NCI-H2029 treated with DMSO at 0.1 percent for 48 hours (cell line): Measurements from ENCODE around the gene MAP1LC3B.

ENCODE experiments used
- DNase-seq: peaks from one replicate; lab custom pipeline; 2025; lab: John Stamatoyannopoulos, UW

MAP1LC3B gene

GRCh38 chr16:87391950-87392820 is at the start of gene MAP1LC3B:
Gene MAP1LC3B, plus strand, starts transcription at chr16:87392336. Its CDS starts 92 bp downstream, at chr16:87392428.
- peak; percentile 38 for DNase-seq

- no peak for DNase-seq
Observed at GRCh38 chr16:87342504-87342903, 49.6 kb upstream of the MAP1LC3B start.

DNA sequence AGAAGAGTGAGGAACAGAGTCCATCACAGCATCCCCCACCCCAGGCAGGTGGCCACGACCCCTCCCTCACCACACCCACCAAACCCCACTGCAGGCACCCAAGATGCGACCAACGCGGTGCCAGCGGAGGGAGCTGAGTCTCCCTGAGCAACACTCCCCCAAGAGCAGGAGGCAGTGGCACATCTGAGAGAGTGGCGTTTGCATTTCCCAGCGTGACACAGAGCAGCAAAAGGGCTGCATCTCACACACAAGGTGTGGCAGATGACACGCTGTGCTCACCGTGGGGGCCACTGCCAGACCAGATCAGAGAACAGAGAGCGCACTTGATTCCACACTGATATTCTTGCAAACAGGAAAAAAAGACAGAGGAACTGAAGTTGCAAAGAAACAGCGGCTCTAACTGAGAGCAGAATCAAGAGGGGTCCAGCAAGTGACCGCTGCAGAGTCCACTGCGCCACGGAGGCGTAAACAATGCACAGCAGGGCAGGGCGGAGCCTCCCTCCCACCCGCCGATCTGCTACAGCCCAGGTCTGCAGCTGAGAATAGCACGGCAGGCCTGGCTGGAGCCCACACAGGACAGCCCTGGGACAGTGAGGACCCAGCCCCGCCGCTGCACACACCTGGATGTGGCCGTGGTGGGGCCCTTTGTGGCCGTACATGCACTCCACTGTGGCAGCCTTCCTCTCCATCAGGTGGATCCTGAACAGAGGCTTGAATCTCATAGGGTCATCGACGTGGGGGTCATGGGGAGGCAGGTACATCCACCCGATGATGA is 49.0 kb upstream of the MAP1LC3B start:
- no peak for DNase-seq

DNA sequence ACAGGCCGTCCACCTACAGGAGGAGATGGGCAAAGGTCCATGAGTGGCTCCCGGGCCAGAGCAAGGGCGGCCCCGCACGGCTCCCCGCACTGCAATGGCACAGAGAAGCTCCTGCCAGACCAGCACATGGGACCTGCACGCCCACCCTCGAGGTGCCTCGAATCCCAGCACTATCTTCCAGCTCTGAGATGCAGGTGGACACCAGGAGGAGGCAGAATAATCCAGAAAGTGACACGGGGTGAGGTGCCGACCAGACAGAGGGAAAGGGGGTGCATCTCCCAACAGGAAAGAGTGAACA is 48.4 kb upstream of the MAP1LC3B start:
- DNase-seq, result no peak

- no peak for DNase-seq
Observed at GRCh38 chr16:87344165-87344930, 47.8 kb upstream of the MAP1LC3B start.

DNA sequence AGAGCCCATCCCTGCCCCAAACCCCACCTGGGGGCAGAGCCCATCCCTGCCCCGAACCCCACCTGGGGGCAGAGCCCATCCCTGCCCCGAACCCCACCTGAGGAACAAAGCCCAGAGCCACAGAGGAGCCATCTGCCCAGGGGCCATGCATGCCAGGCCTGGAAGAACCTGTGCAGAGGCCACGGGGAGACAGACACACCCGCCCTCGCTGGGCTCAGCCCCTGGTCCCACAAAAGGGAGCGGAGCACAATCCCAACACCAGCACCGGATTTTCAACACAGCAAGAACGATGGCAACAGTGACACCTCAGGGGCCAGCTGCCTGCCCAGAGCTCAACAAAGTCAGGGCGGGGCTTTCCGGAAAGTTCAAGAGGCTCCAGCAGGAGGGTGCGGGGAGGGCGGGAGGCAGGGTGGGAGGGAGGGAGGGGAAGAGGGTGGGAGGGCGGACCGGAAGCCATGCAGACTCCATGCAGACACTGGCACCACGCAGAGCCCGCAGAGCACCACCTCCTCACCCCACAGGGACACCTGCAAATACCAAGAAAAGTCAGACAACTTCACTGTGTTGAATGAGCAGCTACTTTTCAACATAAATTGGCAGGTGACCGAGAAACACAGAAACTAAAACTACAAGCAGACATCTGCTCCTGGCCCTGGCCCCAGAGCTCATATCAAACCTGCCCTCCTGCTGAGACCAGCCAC is 47.1 kb upstream of the MAP1LC3B start:
- no peak for DNase-seq

DNA sequence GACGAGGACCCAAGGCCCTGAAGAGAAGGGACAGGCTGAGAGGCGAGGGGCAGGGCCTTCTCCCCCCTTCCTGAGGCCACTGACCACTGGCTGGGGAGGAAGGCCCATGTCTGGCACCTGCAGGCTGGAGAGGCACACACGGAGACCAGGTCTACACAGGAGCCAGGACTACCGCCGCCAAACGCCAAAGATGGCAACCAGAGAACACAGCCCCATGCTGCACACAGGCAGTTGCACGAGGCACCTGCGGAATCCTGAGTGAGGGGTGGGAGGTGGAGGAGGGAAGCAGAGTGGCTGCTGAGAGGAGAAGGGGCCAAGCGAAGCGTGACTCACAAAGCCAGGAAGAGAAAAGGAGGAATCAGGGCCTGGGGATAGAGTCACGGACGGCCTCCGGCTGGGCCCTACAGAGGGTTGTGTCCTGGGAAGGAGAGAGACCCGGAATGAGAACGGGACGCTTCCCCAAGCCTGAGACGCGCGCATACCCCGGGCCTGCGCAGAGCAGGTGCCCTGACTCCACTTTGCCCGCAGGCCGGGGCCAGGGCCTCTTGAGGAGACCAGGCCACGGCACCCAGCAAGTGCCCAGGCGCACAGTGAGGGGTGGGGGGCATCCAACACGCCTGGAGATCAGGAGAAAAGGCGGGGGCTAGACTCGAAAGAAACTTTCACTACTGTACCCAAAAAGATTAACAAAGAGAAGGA is 46.3 kb upstream of the MAP1LC3B start:
- no peak for DNase-seq

GRCh38 chr16:87346517-87347060 is 45.5 kb upstream of the MAP1LC3B start:
- DNase-seq, result no peak

DNA sequence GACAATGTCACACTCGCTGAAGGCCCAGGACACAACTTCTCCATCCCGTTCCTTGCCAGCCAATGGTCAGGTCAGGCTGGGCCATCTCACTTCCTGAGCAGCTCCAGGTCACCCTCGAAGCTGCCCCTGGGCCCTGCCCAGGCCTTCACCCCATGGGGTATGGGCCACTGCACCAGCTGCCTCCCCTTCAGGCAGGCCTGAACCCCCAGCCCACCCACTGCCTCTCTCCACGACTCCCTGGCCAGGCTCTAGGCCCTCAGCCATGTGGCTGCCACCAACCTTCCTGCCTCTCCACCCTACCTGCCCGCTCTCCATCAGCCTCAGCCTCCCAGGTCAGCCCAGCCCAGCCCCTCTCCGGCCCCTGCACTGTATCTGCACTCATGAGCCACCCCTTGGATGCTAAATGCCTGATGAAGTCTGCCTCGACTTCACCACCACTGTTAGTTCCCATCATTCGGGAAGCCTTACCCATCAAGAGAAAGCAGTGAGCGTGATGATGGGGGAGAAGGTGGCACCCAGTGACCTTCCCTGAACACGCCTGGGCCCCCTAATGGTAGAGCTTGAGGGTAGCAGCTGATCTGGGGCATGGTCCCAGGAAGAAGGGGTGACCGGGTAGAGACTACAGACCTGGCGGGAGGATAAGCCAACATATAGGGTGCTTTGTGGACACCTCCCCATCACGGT is 44.1 kb upstream of the MAP1LC3B start:
- no peak for DNase-seq

DNA sequence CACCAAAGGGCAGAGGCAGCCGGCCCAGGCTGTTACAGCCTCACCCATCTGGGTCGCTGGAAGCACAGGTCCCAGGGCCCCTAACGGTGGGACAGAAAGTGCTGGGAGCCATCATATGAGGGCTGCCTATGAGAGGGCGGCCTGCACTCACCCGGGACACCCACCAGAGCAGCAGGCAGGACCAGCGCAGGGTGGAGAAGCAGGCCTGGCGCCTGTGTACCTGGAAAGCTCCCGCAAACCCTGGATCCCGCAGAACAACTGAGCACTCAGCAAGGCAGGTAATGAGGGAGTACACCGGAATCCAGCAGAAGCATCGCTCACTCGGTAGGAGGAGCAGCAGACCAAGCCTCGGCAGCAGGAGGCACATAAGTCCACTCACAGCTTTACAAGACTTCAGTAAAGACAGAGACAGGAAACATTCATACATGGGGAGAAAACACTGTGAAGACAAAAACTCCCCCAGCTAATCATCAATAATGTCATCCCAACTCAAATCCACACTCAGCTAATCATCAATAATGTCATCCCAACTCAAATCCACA is 43.4 kb upstream of the MAP1LC3B start:
- no peak for DNase-seq

GRCh38 chr16:87350031-87350430 is 42.1 kb upstream of the MAP1LC3B start:
- no peak for DNase-seq

DNA sequence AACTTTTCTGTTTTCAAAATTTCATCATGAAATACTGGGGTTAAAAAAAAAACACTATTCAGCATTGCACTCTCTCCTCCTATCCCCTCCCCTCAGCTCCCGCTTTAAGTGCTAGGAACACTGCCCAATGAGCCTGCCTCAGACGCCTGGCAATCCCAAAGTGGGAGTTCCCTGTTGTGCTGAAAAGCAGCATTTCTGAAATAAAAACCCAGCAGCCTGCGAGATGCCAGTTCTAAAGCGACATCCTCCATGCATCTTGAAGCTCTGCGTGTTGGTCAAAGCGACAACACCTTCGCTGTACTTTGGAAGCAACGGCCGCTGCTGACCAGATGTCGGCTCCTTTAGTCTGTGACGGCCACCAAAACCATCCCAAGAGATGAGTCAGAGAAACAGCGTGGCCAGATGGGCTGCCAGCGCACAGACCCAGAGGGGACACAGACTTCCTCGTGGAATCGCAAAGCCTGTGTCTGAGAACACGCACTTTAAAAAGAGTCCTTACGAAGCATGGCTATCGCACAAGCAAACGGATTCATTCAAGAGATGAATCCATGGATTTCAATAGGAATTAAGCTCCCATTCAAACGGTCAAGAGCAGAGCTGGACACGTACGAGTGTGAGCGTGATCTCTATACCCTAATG is 41.3 kb upstream of the MAP1LC3B start:
- DNase-seq, result no peak

DNA sequence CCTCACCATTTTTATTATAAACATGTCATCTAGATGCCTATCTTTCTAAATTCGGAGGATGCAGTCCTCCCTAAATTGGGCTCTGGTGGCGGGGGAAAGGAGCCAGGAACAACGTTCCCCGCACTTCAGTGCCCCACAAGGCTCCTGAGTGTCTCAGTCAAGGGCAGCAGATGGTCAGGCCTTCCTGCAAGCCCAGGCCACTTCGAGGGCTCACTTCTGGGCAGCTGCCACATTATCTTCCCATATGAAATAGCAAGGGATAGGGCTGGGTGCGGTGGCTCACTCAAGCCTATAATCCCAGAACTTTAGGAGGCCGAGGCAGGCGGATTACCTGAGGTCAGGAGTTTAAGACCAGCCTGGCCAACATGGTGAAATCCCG is 40.8 kb upstream of the MAP1LC3B start:
- DNase-seq, result no peak

- DNase-seq, result no peak
Observed at GRCh38 chr16:87352818-87353217, 39.3 kb upstream of the MAP1LC3B start.

DNA sequence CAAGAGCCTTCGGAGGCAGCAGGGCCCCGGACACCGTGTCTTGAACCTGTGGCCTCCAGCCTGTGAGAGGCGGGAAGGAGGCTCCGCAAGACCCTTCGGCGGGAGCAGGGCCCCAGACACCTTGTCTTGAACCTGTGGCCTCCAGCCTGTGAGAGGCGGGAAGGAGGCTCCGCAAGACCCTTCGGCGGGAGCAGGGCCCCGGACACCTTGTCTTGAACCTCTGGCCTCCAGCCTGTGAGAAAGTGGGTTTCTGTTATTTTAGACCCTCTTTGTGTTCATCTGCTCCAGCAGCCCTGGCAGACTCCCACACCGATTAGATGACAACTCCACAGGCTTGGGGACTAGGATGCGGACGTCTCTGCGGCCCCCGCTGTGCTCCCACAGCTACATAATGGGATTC is 38.5 kb upstream of the MAP1LC3B start:
- DNase-seq, result no peak

DNA sequence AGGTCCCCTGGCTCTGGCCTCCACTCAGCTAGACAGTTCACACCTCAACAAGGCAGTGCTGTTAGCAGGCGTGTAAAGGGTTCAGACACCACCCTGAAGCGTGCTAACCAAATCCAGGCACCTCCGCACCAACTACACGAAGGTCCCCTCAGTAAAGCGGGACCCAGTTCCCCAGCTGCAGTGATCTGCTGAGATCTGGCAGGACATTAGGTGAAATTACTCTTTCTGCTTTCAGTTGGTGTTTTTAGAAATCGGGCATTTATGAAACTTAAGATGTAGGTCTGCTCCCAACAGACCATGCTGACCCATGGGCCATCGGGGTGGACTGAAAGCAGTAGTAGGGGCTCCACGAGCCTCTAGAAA is 35.7 kb upstream of the MAP1LC3B start:
- no peak for DNase-seq

GRCh38 chr16:87358250-87358649 is 33.9 kb upstream of the MAP1LC3B start:
- DNase-seq, result no peak

DNA sequence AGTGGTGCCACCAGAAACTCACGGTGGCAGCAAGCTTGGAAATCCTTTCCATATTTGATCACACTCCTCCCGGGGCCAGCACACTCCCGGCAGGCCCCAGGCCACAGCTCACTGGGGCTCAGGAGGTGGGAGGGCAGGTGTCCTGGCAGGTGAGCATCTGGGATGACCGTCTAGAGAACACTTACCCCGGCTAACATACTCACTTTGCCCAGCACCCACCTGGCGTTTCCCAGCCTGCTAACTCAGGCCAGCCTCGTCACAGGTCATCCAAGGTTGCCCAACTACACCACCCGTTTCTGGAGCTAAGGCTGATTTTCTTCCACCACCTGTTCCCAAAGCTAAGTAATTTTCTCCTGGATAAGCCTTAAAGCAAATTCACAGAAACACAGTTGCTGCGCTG is 33.4 kb upstream of the MAP1LC3B start:
- DNase-seq, result no peak

- no peak for DNase-seq
Observed at GRCh38 chr16:87359121-87359520, 33.0 kb upstream of the MAP1LC3B start.
